Measurements from ENCODE around the gene MEIS1.

GRCh38 chr2:66541646-66542045 is 106.7 kb downstream of the MEIS1 start:
- TF ChIP-seq PATZ1 (tag by site-specific recombination; IDR thresholded peaks at IDR 0.05) (no peak), ZBTB17 (tag by site-specific recombination; IDR thresholded peaks at IDR 0.05) (no peak), ZNF449 (tag by site-specific recombination; IDR thresholded peaks at IDR 0.05) (no peak), ZFP41 (tag by site-specific recombination; IDR thresholded peaks at IDR 0.05; ENCODE audit: borderline replicate concordance) (no peak), ZNF175 (tag by site-specific recombination; IDR thresholded peaks at IDR 0.05) (no peak), ZNF658 (tag by site-specific recombination; IDR thresholded peaks at IDR 0.05) (no peak), ZNF19 (tag by site-specific recombination; IDR thresholded peaks at IDR 0.05; ENCODE audit: low read depth) (no peak), PRDM1 (tag by site-specific recombination; IDR thresholded peaks at IDR 0.05) (no peak), ZFP69B (tag by site-specific recombination; IDR thresholded peaks at IDR 0.05) (no peak), ZNF777 (tag by site-specific recombination; IDR thresholded peaks at IDR 0.05; ENCODE audit: borderline replicate concordance) (no peak)
- TF ChIP-seq, protein P1, sequence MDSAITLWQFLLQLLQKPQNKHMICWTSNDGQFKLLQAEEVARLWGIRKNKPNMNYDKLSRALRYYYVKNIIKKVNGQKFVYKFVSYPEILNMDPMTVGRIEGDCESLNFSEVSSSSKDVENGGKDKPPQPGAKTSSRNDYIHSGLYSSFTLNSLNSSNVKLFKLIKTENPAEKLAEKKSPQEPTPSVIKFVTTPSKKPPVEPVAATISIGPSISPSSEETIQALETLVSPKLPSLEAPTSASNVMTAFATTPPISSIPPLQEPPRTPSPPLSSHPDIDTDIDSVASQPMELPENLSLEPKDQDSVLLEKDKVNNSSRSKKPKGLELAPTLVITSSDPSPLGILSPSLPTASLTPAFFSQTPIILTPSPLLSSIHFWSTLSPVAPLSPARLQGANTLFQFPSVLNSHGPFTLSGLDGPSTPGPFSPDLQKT (IDR thresholded peaks at IDR 0.05; ENCODE audit: borderline replicate concordance, low read depth, low read length): no peak

Data from HEK293 (cell line).